Epithelial cell of esophagus (primary cell): ENCODE measurements around the gene CNTLN.
A peak's percentile ranks its signal among the peaks of the same experiment; 100 is the strongest.

Experiments used
- DNase-seq: peaks from one replicate; pipeline ENCODE4 v3.0.0; 2010; ENCODE audit warnings: low read depth
- H3K4me3 ChIP-seq: 2 replicates; pipeline ENCODE4 v1.5.1; 2011; ENCODE audit warnings: mild to moderate bottlenecking, low read length, control low read depth
- TF ChIP-seq, protein P1 (sequence below): IDR thresholded peaks from 2 replicates; pipeline ENCODE4 v1.5.1; 2011; ENCODE audit warnings: low read depth, mild to moderate bottlenecking, low read length, control low read depth, inconsistent platforms; ENCODE audit not compliant: insufficient read depth; ENCODE audit errors: missing control alignments

The CNTLN gene

DNA sequence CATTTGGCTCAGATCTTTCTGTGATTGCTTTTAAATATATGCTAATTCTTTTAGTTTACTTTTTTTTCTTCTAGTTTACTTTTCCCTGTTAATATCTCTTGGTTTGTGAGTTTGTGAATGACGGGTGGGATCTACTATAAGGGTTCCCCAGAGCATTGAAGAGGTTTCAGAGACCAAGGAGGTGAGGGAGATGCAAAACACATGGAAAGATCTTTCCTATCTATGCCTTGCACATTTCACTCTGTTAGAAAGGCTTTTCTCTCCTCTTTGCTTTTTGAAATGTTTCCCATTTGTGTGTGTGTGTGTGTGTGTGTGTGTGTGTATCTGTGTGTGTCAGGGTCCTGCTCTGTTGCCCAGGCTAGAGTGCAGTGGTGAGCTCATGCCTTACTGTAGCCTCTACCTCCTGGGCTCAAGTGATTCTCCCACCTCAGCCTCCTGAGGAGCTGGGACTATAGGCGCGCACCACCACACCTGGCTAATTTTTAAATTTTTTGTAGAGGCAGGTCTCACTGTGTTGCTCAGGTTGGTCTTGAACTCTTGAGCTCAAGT, 50.7 kb downstream of the CNTLN start:
- H3K4me3 ChIP-seq: no peak overlapping the region
- TF ChIP-seq, protein P1, sequence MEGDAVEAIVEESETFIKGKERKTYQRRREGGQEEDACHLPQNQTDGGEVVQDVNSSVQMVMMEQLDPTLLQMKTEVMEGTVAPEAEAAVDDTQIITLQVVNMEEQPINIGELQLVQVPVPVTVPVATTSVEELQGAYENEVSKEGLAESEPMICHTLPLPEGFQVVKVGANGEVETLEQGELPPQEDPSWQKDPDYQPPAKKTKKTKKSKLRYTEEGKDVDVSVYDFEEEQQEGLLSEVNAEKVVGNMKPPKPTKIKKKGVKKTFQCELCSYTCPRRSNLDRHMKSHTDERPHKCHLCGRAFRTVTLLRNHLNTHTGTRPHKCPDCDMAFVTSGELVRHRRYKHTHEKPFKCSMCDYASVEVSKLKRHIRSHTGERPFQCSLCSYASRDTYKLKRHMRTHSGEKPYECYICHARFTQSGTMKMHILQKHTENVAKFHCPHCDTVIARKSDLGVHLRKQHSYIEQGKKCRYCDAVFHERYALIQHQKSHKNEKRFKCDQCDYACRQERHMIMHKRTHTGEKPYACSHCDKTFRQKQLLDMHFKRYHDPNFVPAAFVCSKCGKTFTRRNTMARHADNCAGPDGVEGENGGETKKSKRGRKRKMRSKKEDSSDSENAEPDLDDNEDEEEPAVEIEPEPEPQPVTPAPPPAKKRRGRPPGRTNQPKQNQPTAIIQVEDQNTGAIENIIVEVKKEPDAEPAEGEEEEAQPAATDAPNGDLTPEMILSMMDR: no peak
- DNase-seq: no peak

DNA sequence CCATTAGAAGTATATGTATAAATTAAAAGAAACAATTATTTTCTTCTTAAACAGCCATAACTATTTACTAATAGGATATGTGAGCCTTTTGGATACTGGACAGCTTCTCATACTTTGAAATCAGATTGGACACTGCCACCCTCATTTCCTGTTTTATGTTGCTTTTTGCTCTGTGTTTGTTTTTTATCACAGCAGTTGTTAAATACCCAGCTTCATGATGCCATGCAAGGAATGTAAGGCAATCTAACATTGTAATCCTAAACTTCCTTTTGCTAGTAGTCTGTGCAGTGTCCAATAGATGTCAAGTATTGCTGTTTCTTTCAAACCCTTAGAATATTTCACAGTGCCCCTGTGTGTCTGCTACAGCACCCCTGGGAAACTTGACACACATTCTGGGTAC, 56.2 kb downstream of the CNTLN start:
- DNase-seq: no peak
- no peak overlapping the region for H3K4me3 ChIP-seq
- TF ChIP-seq, protein P1: no peak

DNA sequence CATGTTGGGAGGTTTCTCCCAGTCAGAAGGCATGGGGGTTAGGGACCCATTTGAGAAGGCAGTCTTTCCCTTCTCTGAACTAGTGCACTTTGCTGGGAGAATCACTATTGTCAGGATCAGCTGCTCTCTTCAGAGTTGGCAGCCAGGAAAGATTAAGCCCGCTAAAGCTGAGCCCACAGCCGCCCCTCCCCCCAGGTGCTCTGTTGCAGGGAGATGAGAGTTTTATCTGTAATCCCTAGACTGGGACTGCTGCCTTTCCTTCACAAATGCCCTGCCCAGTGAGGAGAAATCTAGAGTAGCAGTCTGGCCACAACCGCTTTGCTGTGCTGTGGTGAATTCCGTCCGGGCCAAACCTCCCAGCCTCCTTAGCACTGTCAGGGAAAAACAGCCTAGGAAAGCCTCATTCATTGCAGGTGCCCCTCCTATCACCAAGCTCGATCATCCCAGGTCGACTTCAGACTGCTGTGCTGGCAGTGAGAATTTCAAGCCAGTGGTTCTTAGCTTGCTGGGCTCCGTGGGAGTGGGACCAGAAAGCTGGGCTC, 69.8 kb downstream of the CNTLN start:
- TF ChIP-seq, protein P1: no peak
- DNase-seq: no peak
- H3K4me3 ChIP-seq: no peak overlapping the region

DNA sequence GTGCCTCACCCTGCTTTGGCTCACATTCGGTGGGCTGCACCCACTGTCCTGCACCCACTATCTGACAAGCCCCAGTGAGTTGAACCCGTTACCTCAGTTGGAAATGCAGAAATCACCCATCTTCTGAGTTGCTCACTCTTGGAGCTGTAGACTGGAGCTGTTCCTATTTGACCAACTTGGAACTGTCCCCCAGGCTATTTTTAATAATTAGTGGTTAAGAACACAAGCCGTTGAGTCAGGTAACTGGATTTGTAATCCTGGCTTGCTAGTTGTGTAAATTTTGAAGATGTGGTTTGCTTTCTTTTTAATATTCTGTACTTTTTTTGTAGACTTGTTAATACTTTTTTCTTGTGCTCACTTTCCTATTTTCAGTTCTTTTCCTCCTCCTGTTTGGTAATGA, 81.2 kb downstream of the CNTLN start:
- TF ChIP-seq, protein P1: no peak
- no peak overlapping the region for H3K4me3 ChIP-seq
- peak; percentile 81 for DNase-seq

DNA sequence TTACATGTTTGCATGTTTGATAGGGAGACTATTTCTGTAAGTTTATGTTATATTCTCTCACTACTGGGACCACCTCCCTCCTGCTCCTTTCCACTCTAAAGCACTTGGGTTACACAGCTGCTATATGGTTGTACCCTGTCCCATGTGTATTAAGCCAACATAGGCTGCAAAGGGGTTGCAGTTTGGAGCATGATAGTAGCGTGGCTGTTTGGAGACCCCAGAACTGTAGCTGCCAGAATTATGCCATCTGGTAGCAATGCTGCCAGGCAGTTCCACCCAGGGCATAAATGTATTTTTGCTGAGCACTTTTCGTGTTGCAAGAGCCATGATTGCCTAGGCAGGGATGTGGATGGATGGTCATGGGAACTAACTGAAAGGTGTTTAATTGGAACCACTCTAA, 81.8 kb downstream of the CNTLN start:
- DNase-seq: no peak
- no peak overlapping the region for H3K4me3 ChIP-seq
- TF ChIP-seq, protein P1: no peak

DNA sequence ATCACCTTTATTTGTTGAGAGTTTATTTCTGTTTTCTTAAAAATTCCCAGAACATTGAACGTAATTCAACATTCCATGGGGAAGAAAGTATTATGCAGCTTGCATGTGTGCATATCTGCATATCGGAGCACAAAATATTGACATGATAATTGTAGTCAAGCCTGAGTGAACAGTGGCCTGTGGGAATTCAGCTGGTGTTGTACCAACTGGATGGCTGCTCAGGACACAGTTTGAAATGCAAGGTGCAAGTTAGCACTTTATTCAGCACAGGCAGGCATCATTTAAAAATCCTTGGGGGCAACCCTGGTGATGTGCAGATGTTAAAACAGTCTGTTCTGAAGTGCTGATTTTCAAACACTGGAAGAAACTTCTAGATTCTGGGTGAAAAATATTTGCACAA, 82.4 kb downstream of the CNTLN start:
- H3K4me3 ChIP-seq: no peak overlapping the region
- TF ChIP-seq, protein P1: no peak
- no peak for DNase-seq

DNA sequence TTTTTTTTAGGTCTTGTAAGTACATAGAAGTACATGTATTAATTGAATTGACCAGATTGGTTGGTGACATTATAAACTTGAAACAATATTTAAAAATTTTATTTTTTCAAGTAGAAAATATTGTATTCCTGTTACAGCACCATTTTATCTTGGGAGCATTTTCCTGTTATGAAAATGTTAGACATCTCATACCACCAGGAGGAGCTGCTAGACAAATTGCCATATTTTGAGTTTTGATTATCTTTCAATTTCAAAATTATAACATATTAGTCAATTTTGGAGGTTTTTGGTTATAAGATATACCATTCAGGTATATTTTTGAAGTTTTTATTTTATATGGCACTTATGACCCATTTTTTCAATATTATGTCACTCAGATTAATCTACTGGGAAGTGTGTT, 84.4 kb downstream of the CNTLN start:
- TF ChIP-seq, protein P1: peak; percentile 47
- H3K4me3 ChIP-seq: no peak overlapping the region
- peak; percentile 30 for DNase-seq
